Measurements from ENCODE around the gene CPPED1. TPM values are rescaled to one million over a fixed set of nuclear protein-coding genes. Genes with fewer than 3 reads are reported as not detected.

Gene CPPED1
- total RNA-seq, 1 donor, result 21.4 TPM

DNA sequence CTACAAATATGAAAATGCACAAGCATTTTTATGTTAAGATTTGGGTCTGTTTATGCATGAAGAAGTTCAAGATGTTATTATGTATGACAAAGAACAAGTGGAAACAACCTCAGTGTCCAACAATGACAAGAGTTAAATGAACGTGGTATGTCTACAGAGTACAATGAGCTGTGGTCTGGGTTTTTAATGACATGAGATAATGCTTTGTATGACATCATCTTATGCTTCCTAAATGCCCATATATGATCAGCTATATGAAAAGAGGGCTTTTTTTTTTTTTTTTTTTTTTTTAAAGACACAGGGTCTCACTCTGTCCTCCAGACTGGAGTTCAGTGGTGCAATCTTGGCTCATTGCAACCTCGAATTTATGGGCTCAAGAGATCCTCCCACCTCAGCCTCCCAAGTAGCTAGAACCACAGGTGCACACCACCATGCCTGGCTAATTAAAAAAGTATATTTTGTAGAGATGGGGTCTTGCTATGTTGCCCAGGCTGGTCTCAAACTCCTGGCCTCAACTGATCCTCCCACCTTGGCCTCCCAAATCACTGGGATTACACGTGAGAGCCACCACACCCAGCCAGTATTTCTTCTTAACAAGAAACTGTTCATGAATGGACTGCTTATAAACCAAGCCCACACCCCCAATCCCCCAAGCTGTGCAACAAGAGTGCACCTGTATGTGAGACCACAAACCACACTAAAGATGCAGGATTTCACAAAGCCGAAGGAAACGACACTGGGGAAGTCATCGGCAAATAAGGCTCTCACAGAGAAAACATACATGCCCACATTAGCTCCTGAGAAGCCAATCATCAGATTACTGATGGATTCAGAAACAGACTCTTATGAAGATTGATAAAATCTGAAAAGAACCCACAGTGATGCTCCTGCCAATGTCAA is 114.5 kb downstream of the CPPED1 start:
- H2AFZ ChIP-seq (ENCODE audit: low read length), result no peak overlapping the region
- no peaks in the 10 kb centered on the region for H3K36me3 ChIP-seq (ENCODE audit: insufficient read depth, low read length)
- H4K20me1 ChIP-seq (ENCODE audit: insufficient read depth, low read length), result peaks cover 5% of the 10 kb centered on the region

DNA sequence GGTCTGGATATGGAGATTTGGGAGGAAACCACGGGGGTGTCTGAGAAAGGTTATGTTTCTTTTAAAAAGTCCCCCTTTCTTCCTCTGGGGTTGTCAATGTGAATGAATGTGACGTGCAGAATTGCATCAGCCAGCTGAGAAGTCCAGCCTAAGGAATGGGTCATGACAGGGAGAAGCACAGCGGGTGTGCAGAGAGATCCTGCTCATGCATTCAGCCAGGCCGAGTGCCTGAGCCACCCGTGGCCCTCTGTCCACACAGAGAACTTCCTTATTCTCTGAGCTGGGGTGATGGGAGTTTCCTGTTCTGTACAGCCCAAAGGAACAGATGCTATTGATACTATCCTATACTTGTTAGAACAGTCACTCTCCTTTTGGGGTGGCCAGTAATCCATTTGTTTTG is 117.9 kb downstream of the CPPED1 start:
- Histone ChIP-seq H4K20me1 (ENCODE audit: insufficient read depth, low read length) (no peaks in the 10 kb centered on the region), H3K4me3 (ENCODE audit: insufficient read depth, low read length) (no peak overlapping the region), H3K4me1 (ENCODE audit: insufficient read depth, low read length) (no peaks in the 10 kb centered on the region), H3K27ac (ENCODE audit: low read depth, low read length) (no peak overlapping the region), H3K9me3 (ENCODE audit: low read depth, low read length) (no peaks in the 10 kb centered on the region), H2AFZ (ENCODE audit: low read length) (no peak overlapping the region), H3K36me3 (ENCODE audit: insufficient read depth, low read length) (no peaks in the 10 kb centered on the region), H3K79me2 (ENCODE audit: insufficient read depth, low read length) (no peaks in the 10 kb centered on the region), H3K27me3 (ENCODE audit: insufficient read depth, low read length) (no peaks in the 10 kb centered on the region), H3K4me2 (ENCODE audit: insufficient read depth, low read length) (no peak overlapping the region)
- no peak for DNase-seq (ENCODE audit: insufficient read length, low spot score, missing footprints)
- TF ChIP-seq, protein P1, sequence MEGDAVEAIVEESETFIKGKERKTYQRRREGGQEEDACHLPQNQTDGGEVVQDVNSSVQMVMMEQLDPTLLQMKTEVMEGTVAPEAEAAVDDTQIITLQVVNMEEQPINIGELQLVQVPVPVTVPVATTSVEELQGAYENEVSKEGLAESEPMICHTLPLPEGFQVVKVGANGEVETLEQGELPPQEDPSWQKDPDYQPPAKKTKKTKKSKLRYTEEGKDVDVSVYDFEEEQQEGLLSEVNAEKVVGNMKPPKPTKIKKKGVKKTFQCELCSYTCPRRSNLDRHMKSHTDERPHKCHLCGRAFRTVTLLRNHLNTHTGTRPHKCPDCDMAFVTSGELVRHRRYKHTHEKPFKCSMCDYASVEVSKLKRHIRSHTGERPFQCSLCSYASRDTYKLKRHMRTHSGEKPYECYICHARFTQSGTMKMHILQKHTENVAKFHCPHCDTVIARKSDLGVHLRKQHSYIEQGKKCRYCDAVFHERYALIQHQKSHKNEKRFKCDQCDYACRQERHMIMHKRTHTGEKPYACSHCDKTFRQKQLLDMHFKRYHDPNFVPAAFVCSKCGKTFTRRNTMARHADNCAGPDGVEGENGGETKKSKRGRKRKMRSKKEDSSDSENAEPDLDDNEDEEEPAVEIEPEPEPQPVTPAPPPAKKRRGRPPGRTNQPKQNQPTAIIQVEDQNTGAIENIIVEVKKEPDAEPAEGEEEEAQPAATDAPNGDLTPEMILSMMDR (IDR thresholded peaks at IDR 0.05; ENCODE audit: extremely low read depth, low read depth, low read length), result no peak

More for the DNA sequence above, 114.5 kb downstream of the CPPED1 start:
- H3K79me2 ChIP-seq (ENCODE audit: insufficient read depth, low read length), result no peaks in the 10 kb centered on the region
- no peak overlapping the region for H3K27ac ChIP-seq (ENCODE audit: low read depth, low read length)
- H3K27me3 ChIP-seq (ENCODE audit: insufficient read depth, low read length), result no peaks in the 10 kb centered on the region
- no peaks in the 10 kb centered on the region for H3K4me1 ChIP-seq (ENCODE audit: insufficient read depth, low read length)
- no peak overlapping the region for H3K4me2 ChIP-seq (ENCODE audit: insufficient read depth, low read length)
- no peak for DNase-seq (ENCODE audit: insufficient read length, low spot score, missing footprints)
- no peak overlapping the region for H3K4me3 ChIP-seq (ENCODE audit: insufficient read depth, low read length)
- TF ChIP-seq, protein P1 (IDR thresholded peaks at IDR 0.05; ENCODE audit: extremely low read depth, low read depth, low read length), result no peak
- no peaks in the 10 kb centered on the region for H3K9me3 ChIP-seq (ENCODE audit: low read depth, low read length)

DNA sequence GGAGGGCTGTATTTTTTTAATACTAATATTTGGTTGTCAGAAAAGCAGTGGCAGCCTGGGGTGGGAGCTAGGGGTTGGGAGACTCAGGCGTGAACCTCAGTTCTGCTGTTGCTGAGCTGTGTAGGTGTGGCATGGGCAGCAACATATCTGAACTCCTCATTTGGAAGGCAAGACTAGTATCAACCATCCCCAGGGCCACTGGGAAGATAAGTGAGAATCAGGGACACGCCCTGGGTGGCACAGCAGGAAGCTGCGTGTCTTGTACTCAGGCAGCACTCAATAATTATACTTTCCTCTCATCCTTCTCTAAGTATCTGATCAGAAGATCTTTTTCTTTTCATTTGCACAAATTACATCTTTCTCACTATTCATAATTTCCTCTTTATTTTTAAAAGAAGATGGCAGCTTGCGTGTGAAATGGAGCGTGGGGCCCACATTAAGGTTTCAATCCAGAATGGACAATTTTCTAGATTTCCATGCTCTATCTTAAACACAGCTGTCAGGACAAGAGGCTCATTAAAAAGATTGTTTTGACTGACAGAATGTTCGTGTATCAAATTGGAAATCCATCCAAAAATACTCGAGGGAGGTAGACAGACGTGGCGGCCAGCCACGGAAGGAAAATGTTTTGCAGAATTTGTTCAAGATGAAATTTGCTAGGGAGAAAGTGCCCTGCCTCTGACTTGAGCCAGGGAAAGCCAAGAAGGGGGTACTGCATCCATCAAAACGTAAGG is 121.1 kb downstream of the CPPED1 start:
- H3K4me3 ChIP-seq (ENCODE audit: insufficient read depth, low read length), result no peak overlapping the region
- DNase-seq (ENCODE audit: insufficient read length, low spot score, missing footprints), result no peak
- no peaks in the 10 kb centered on the region for H3K9me3 ChIP-seq (ENCODE audit: low read depth, low read length)
- TF ChIP-seq, protein P1 (IDR thresholded peaks at IDR 0.05; ENCODE audit: extremely low read depth, low read depth, low read length), result no peak
- no peak overlapping the region for H3K27ac ChIP-seq (ENCODE audit: low read depth, low read length)
- H3K79me2 ChIP-seq (ENCODE audit: insufficient read depth, low read length), result no peaks in the 10 kb centered on the region
- no peak overlapping the region for H2AFZ ChIP-seq (ENCODE audit: low read length)
- no peak overlapping the region for H3K4me2 ChIP-seq (ENCODE audit: insufficient read depth, low read length)
- no peaks in the 10 kb centered on the region for H3K36me3 ChIP-seq (ENCODE audit: insufficient read depth, low read length)
- H4K20me1 ChIP-seq (ENCODE audit: insufficient read depth, low read length), result no peaks in the 10 kb centered on the region
- H3K4me1 ChIP-seq (ENCODE audit: insufficient read depth, low read length), result peaks cover 4% of the 10 kb centered on the region
- H3K27me3 ChIP-seq (ENCODE audit: insufficient read depth, low read length), result no peaks in the 10 kb centered on the region

DNA sequence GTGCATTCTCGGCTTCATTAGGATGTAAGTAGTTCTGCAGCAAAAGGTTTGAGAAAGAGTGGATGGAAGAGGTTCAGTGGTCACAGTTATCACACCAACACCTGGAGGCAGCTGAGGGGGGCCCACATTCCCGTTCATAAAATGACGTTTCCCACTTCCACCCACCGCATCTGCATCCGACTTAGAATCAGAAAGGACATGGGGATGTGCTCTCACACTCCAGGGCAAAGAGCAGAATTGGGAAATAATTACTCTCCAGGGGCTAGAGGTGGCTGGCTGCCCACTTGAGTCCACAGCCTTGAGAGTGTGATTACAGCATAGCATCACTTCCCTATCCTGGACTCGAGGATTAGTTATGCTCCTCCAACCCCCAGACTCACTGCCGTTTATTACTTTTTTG is 122.0 kb downstream of the CPPED1 start:
- Histone ChIP-seq H3K79me2 (ENCODE audit: insufficient read depth, low read length) (no peaks in the 10 kb centered on the region), H3K4me1 (ENCODE audit: insufficient read depth, low read length) (peaks cover 4% of the 10 kb centered on the region), H3K36me3 (ENCODE audit: insufficient read depth, low read length) (no peaks in the 10 kb centered on the region), H3K9me3 (ENCODE audit: low read depth, low read length) (no peaks in the 10 kb centered on the region), H3K27me3 (ENCODE audit: insufficient read depth, low read length) (no peaks in the 10 kb centered on the region), H4K20me1 (ENCODE audit: insufficient read depth, low read length) (no peaks in the 10 kb centered on the region), H3K4me2 (ENCODE audit: insufficient read depth, low read length) (no peak overlapping the region), H3K4me3 (ENCODE audit: insufficient read depth, low read length) (no peak overlapping the region), H2AFZ (ENCODE audit: low read length) (no peak overlapping the region), H3K27ac (ENCODE audit: low read depth, low read length) (no peak overlapping the region)
- TF ChIP-seq, protein P1 (IDR thresholded peaks at IDR 0.05; ENCODE audit: extremely low read depth, low read depth, low read length), result no peak
- DNase-seq (ENCODE audit: insufficient read length, low spot score, missing footprints), result no peak
